ENCODE results near the gene OR51B2. TPM values are rescaled to one million over a fixed set of nuclear protein-coding genes. Genes with fewer than 3 reads are reported as not detected.

Gene OR51B2
- total and polyA plus RNA-seq, 8 donors, result 0.23 TPM; not detected in 7

DNA sequence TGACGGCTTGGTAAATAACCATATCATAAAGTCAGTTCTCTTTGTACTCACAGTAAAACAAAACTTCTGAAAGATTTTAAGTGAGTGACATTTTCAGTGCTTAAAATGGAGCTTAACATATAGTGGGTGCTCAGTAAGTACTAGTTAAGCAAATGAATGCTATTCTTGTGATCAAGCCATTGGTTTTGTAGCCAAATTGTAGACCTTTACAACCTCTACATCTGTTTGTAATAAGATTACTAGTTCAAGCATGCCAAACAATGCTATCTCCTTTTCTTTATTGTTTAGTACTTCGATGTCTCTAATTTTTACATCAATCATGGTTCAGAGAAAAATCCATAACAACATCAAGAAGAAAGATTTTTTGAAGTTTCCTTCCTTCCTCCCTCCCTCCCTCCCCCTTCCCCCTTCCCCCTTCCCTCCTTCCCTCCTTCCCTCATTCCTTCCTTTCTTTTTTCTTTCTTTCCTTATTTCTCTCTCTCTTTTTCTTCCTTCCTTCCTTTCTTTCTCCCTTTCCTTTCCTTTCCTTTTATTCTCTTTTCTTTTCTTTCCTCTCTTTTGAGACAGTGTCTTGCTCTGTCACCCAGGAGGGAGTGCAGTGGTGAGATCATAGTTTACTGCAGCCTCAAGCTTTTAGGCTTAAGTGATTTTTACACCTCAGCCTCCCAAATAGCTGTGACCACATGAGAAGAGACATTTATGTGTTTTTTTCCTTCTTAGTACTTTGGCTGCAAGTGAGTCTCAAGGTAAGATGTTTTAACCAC, 16.7 kb downstream of the OR51B2 start:
- ATAC-seq (no peak), DNase-seq (no peak)
- Histone ChIP-seq H3K4me1 (no peaks in the 10 kb centered on the region), H3K4me3 (no peak overlapping the region), H3K27me3 (no peaks in the 10 kb centered on the region), H3K27ac (no peak overlapping the region), H3K36me3 (no peaks in the 10 kb centered on the region), H3K9me3 (no peaks in the 10 kb centered on the region)
- TF ChIP-seq, protein P1, sequence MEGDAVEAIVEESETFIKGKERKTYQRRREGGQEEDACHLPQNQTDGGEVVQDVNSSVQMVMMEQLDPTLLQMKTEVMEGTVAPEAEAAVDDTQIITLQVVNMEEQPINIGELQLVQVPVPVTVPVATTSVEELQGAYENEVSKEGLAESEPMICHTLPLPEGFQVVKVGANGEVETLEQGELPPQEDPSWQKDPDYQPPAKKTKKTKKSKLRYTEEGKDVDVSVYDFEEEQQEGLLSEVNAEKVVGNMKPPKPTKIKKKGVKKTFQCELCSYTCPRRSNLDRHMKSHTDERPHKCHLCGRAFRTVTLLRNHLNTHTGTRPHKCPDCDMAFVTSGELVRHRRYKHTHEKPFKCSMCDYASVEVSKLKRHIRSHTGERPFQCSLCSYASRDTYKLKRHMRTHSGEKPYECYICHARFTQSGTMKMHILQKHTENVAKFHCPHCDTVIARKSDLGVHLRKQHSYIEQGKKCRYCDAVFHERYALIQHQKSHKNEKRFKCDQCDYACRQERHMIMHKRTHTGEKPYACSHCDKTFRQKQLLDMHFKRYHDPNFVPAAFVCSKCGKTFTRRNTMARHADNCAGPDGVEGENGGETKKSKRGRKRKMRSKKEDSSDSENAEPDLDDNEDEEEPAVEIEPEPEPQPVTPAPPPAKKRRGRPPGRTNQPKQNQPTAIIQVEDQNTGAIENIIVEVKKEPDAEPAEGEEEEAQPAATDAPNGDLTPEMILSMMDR (IDR thresholded peaks at IDR 0.05), result no peak
- intact Hi-C loops (cut with DNase I), result no loop called here

DNA sequence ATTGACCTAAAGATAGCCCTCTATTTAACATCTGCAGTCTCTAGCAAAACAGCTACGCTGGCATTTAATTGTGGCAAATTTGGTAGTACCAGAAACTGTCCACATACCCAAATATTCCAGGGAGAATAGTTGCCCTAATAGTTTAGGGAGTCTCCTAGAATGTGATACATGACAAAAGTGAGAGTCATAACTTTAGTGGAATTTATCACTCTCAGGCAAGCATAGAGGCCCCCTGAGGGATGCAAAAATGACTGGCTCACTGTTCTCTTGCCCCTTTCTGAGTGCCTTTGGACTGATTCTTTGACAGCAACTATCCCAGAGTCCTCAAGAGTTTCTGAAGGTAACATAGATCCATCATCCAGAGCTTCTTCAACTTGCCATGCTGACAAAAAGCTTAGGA, 20.1 kb downstream of the OR51B2 start:
- intact Hi-C loops (cut with DNase I), result no loop called here
- Histone ChIP-seq H3K36me3 (no peaks in the 10 kb centered on the region), H3K9me3 (no peaks in the 10 kb centered on the region), H3K4me3 (no peak overlapping the region), H3K27ac (no peak overlapping the region), H3K27me3 (no peaks in the 10 kb centered on the region), H3K4me1 (no peaks in the 10 kb centered on the region)
- DNase-seq, result no peak
- TF ChIP-seq, protein P1 (IDR thresholded peaks at IDR 0.05), result no peak
- ATAC-seq, result no peak

DNA sequence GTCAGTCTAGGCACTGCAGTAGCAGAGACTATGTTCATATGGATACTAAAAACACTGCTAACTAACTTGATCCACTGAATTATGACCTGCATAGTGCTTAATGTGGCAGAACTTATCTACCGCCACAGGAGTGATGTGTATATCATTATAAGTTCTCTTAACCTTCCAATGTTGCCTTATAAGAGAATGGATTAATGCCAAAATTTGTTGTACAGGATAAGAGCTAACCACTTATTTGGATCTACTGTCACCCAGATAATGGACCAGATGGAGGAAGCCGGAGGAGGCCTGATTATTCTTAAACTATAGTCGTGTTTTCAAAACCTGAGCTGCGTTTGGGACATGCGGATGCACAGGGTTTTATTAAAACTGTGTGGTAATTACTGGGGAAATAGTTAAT, 20.5 kb downstream of the OR51B2 start:
- H3K36me3 ChIP-seq, result no peaks in the 10 kb centered on the region
- TF ChIP-seq, protein P1 (IDR thresholded peaks at IDR 0.05), result no peak
- ATAC-seq (no peak), DNase-seq (no peak)
- H3K27me3 ChIP-seq, result no peaks in the 10 kb centered on the region
- H3K4me3 ChIP-seq, result no peak overlapping the region
- H3K4me1 ChIP-seq, result no peaks in the 10 kb centered on the region
- H3K27ac ChIP-seq, result no peak overlapping the region
- intact Hi-C loops (cut with DNase I), result no loop called here
- no peaks in the 10 kb centered on the region for H3K9me3 ChIP-seq

DNA sequence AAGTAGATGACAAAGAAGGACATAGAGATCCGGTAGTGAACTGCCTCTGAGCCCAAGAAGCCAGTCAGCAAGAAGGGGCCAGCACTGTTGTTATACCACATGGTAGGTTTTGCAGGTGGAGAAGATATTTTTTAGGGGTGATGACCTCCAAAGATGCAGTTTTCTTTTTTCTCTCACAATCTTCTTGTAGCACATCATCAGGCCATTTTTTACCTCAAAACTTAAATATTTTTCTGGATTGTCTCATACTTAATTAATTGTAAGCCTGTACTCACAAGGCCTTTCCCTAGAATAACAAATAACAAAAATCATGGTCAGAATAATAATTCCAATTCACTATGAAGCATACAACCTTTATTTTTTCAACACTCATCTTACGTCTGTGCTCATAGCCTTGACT, 22.3 kb downstream of the OR51B2 start, which contains the start of gene OR51B4:
Gene OR51B4, minus strand, starts transcription at position 101 of the 400 bp plus-strand sequence. Its CDS starts 0 bp downstream, at position 101.
- DNase-seq (no peak), ATAC-seq (no peak)
- Histone ChIP-seq H3K36me3 (no peaks in the 10 kb centered on the region), H3K4me3 (no peak within 1 kb of the TSS), H3K27me3 (no peaks in the 10 kb centered on the region), H3K9me3 (no peaks in the 10 kb centered on the region), H3K27ac (no peak within 1 kb of the TSS), H3K4me1 (no peaks in the 10 kb centered on the region)
- TF ChIP-seq, protein P1 (IDR thresholded peaks at IDR 0.05), result no peak
- intact Hi-C loops (cut with DNase I), result no loop called here

DNA sequence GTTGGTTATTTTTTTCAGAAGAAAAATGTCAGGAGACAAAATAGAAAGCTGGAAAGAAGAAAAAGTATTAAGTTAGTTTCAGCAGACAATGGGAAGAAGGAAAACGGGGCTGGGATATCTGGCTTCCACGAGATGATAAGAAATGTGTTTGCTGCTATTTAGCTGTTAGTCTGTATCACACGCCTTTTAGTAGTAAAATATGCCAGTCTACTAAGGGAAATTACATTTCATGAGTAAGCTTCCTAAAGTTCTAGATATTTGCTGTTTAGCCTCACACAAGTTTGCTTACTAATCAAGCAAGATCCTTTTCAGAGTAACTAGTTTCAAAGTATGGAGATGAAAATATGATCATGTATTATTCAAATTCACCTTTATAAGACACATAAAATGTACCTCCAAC, 23.8 kb downstream of the OR51B2 start:
- no peak overlapping the region for H3K4me3 ChIP-seq
- H3K4me1 ChIP-seq, result no peaks in the 10 kb centered on the region
- intact Hi-C loops (cut with DNase I), result no loop called here
- TF ChIP-seq, protein P1 (IDR thresholded peaks at IDR 0.05), result no peak
- H3K36me3 ChIP-seq, result no peaks in the 10 kb centered on the region
- no peaks in the 10 kb centered on the region for H3K27me3 ChIP-seq
- ATAC-seq (no peak), DNase-seq (no peak)
- no peaks in the 10 kb centered on the region for H3K9me3 ChIP-seq
- no peak overlapping the region for H3K27ac ChIP-seq
